OCI-LY3 (cell line): ENCODE data around the gene SPATS2L.

Experiments
- CTCF ChIP-seq: fragments of 200-600, 300-600 bp; sonication (generic); IDR thresholded peaks from 2 replicates; pipeline ENCODE4 v1.5.1; 2014; ENCODE audit warnings: antibody characterized with exemption, low read length, low read depth
- EZH2phosphoT487 ChIP-seq: fragments of 200-600 bp; shearing (Covaris generic); IDR thresholded peaks from 2 replicates; pipeline ENCODE4 v1.6.1; 2018; ENCODE audit warnings: antibody characterized with exemption, mixed run types, low read depth

GRCh38 chr2:200272320-200272719 lies 34.2 kb upstream of the SPATS2L start:
- no peak for TF ChIP-seq CTCF
- no peak for TF ChIP-seq EZH2phosphoT487
